G401.6 (cell line): ENCODE results near the gene NLK.
"Not testable (repeated sequence)": the region's sequence is repeated elsewhere in the genome, so short reads cannot be mapped to it uniquely, and the experiment has no call there.

ENCODE experiments used
- FAIRE-seq: peaks from 2 replicates; lab custom pipeline; 2012; peaks lifted over from hg19 to GRCh38; lab: Jason Lieb, UNC

NLK gene

GRCh38 chr17:28115046-28115445, 72.6 kb downstream of the NLK start:
- FAIRE-seq = no peak

- FAIRE-seq = no peak
Measured at GRCh38 chr17:28117304-28117703, 74.8 kb downstream of the NLK start.

GRCh38 chr17:28118362-28118761, 75.9 kb downstream of the NLK start:
- FAIRE-seq = no peak

GRCh38 chr17:28119046-28119445, 76.6 kb downstream of the NLK start:
- no peak for FAIRE-seq

- no peak for FAIRE-seq
Measured at GRCh38 chr17:28119560-28119959, 77.1 kb downstream of the NLK start.

GRCh38 chr17:28120766-28121165, 78.3 kb downstream of the NLK start:
- FAIRE-seq = no peak

GRCh38 chr17:28124962-28125361, 82.5 kb downstream of the NLK start:
- no peak for FAIRE-seq

- no peak for FAIRE-seq
Measured at GRCh38 chr17:28125526-28126378, 83.3 kb downstream of the NLK start.

GRCh38 chr17:28127196-28127595, 84.7 kb downstream of the NLK start:
- FAIRE-seq = no peak

- no peak for FAIRE-seq
Measured at GRCh38 chr17:28128779-28129178, 86.3 kb downstream of the NLK start.

- no peak for FAIRE-seq
Measured at GRCh38 chr17:28130472-28130871, 88.0 kb downstream of the NLK start.

- FAIRE-seq = no peak
Measured at GRCh38 chr17:28131599-28131998, 89.1 kb downstream of the NLK start.

- FAIRE-seq = no peak
Measured at GRCh38 chr17:28133562-28133970, 91.1 kb downstream of the NLK start.

- no peak for FAIRE-seq
Measured at GRCh38 chr17:28136923-28137322, 94.4 kb downstream of the NLK start.

- no peak for FAIRE-seq
Measured at GRCh38 chr17:28139822-28140221, 97.3 kb downstream of the NLK start.

- no peak for FAIRE-seq
Measured at GRCh38 chr17:28141313-28141712, 98.8 kb downstream of the NLK start.

GRCh38 chr17:28141773-28142172, 99.3 kb downstream of the NLK start:
- FAIRE-seq = no peak

GRCh38 chr17:28142305-28142704, 99.8 kb downstream of the NLK start:
- FAIRE-seq = no peak

GRCh38 chr17:28144019-28144418, 101.5 kb downstream of the NLK start:
- FAIRE-seq = no peak

- FAIRE-seq = no peak
Measured at GRCh38 chr17:28145348-28145747, 102.9 kb downstream of the NLK start.

GRCh38 chr17:28147017-28147416, 104.5 kb downstream of the NLK start:
- FAIRE-seq = no peak

- FAIRE-seq = no peak
Measured at GRCh38 chr17:28151001-28151400, 108.5 kb downstream of the NLK start.

- FAIRE-seq = no peak
Measured at GRCh38 chr17:28154214-28154613, 111.7 kb downstream of the NLK start.

GRCh38 chr17:28155405-28155804, 112.9 kb downstream of the NLK start:
- not testable (repeated sequence) for FAIRE-seq
